Coronary artery (tissue), 2 donors: ENCODE measurements around the gene CHIC2.

Experiments used
- DNase-seq: peaks from one replicate; pipeline ENCODE4 v3.0.0-alpha.2; 2017; ENCODE audit warnings: low spot score
- H3K27ac ChIP-seq, 2 donors: fragments of 200-600 bp; sonication (generic); one replicate each; pipeline ENCODE4 v1.5.1; 2016 to 2019
- H3K4me3 ChIP-seq: fragments of 200-600 bp; sonication (generic); 2 replicates; pipeline ENCODE4 v1.5.1; 2016; ENCODE audit warnings: mild to moderate bottlenecking, moderate library complexity
- TF ChIP-seq, protein P1 (sequence below): fragments of 200-600 bp; sonication (generic); IDR thresholded peaks from one replicate; pipeline ENCODE4 v1.5.1; 2019; ENCODE audit warnings: antibody characterized with exemption

Gene CHIC2

DNA sequence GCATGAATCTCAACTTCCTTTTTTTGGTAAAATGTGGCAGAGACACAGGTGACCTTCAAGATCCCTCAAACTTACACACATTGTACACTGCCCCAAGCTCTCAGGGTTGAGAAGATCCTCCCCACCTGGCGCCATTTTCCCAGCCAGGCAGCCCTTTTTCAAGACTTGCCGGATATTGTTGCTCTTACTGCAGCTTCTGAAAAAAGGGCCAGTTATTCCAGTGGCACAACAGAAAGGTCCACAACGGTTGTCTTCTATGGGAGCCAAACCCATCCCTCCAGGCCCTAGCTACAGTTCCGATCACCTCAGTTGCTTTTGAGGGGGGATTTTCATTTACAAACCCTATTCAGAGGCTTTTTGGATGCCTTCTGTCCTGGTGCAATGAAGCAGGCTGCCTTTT, 101.1 kb downstream of the CHIC2 start:
- TF ChIP-seq, protein P1, sequence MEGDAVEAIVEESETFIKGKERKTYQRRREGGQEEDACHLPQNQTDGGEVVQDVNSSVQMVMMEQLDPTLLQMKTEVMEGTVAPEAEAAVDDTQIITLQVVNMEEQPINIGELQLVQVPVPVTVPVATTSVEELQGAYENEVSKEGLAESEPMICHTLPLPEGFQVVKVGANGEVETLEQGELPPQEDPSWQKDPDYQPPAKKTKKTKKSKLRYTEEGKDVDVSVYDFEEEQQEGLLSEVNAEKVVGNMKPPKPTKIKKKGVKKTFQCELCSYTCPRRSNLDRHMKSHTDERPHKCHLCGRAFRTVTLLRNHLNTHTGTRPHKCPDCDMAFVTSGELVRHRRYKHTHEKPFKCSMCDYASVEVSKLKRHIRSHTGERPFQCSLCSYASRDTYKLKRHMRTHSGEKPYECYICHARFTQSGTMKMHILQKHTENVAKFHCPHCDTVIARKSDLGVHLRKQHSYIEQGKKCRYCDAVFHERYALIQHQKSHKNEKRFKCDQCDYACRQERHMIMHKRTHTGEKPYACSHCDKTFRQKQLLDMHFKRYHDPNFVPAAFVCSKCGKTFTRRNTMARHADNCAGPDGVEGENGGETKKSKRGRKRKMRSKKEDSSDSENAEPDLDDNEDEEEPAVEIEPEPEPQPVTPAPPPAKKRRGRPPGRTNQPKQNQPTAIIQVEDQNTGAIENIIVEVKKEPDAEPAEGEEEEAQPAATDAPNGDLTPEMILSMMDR, result no peak
- DNase-seq, result no peak
- no peak overlapping the region for H3K27ac ChIP-seq
- H3K4me3 ChIP-seq, result no peak overlapping the region

DNA sequence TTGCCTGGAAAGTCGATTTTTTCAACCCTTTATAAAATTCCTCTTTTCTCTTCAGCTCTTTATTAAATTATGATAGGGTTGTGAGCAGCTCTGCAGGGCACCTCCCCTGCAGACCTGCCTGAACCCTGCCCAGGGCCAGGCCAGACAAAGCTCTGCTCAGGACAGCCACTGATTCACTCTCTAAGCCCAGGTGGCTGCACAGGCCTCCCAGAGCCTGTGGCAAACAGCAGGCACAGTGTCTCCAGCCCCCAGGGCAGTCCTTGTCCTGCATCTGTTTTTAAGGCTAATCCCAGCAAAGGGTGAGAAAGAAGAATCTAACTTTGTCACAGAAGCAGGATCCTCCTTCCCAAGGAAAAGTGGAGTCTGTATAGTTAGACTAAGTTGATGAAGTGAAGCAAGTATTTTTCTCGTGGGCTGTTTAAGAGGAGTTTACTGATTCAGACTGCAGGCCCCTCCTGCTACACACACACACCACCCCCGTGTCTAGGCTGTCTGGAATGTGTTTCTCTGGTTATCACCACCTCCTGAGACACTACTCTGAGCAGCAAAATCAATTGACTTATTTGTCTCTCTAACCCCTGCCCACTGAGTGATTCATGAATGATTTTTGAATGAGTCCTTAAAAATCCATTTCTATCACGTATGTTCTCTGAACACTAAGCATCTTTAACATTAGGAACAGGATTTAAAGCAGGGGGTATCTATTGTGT, 101.7 kb downstream of the CHIC2 start:
- Histone ChIP-seq H3K4me3 (no peak overlapping the region), H3K27ac (peak overlapping the region in 1 of 2 donors; percentile 11)
- no peak for DNase-seq
- TF ChIP-seq, protein P1, result no peak

DNA sequence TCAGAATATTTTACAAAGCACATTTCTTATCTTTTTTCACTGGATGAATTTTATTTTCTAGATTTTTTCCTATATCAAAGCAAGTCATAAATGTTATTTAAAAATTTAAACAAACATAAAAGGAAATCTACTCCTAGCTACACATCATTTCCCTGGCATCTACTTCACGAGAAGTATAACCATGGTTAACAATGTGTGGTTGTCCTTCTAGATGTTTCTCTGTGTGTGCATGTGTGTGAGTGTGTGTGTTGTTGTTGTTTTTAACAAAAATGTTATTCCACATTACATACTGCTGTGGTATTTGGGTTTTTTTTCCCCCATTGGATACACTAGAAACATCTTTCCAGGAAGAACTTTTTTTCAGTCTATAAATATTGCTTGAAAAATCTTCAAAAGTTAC, 103.1 kb downstream of the CHIC2 start:
- DNase-seq, result no peak
- Histone ChIP-seq H3K4me3 (no peak overlapping the region), H3K27ac (no peak overlapping the region)
- TF ChIP-seq, protein P1, result no peak

DNA sequence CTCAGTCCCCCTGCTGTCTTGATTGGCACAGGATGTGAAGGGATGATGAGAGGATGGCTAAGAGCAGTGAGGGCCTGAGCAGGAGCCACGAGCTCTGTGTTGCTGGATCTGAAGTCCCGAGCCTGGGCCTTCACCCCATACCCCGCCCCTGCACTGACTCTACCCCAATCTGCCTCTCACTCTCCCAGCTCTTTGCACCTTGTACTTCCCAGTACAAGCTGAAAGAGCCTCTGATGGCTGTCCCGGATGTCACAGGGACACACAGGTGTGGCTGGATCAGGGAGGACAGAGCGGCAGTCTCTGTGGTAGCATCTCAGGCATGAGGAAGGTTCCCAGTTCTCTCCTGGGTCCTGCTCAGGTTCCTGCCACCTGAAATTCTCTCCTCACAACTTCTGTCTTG, 103.6 kb downstream of the CHIC2 start:
- no peak overlapping the region for H3K27ac ChIP-seq
- no peak for DNase-seq
- H3K4me3 ChIP-seq, result no peak overlapping the region
- TF ChIP-seq, protein P1, result no peak
